ENCODE data around the gene ACOX1. TPM values are rescaled to one million over a fixed set of nuclear protein-coding genes. Genes with fewer than 3 reads are reported as not detected.

ACOX1 gene
- total RNA-seq, 1 experiment from 2014 or later = 50.2 TPM

GRCh38 chr17:75994802-75995370 is 15.9 kb upstream of the ACOX1 start:
- no peak overlapping the region for H3K4me3 ChIP-seq (replicated peaks in 1 of 2; ENCODE audit: low read depth in 1 of 2, low read length in 2 of 2)
- H3K36me3 ChIP-seq (ENCODE audit: control insufficient read depth in 1 of 2, insufficient read depth in 2 of 2, low read length in 2 of 2) = no peaks in the 10 kb centered on the region; a peak in 1 of 4 replicates
- H3K9ac ChIP-seq (ENCODE audit: low read length) = no peak overlapping the region
- ATAC-seq = no peak
- ChIA-PET POLR2A (no interaction called here), CTCF (interaction anchor here (1.3 to 2.5 kb wide), 3 partner anchors 11 to 90 kb away, joined by 3 to 7 read pairs (median 5); partner anchors contain the start of gene MRPL38), RAD21 (ENCODE audit: low non-redundant PET in 1 of 2, low total read pairs in 2 of 2, uncharacterized antibody in 2 of 2, unreplicated experiment in 2 of 2) (no interaction called here)
- H3K4me1 ChIP-seq (ENCODE audit: control insufficient read depth in 1 of 2, insufficient read depth in 2 of 2, low read length in 2 of 2) = peaks cover 12 to 25% of the 10 kb centered on the region in 2 experiments
- H3K9me2 ChIP-seq (ENCODE audit: insufficient read depth) = no peaks in the 10 kb centered on the region
- no peaks in the 10 kb centered on the region for H3K27me3 ChIP-seq (ENCODE audit: insufficient read depth, low read length)
- H2AFZ ChIP-seq (ENCODE audit: low read depth, low read length, poor library complexity, severe bottlenecking) = no peak overlapping the region
- TF ChIP-seq ZNF274 (IDR thresholded peaks at IDR 0.05; ENCODE audit: low read depth, low read length) (no peak), FOSL1 (IDR thresholded peaks at IDR 0.05; ENCODE audit: low read depth) (no peak), CBX3 (IDR thresholded peaks at IDR 0.05; ENCODE audit: low read depth) (no peak), EGR1 (IDR thresholded peaks at IDR 0.05; ENCODE audit: low read depth) (no peak), SRF (IDR thresholded peaks at IDR 0.05; ENCODE audit: low read depth) (no peak), ELF1 (IDR thresholded peaks at IDR 0.05; ENCODE audit: borderline replicate concordance, low read depth) (no peak), YY1 (IDR thresholded peaks at IDR 0.05; ENCODE audit: extremely low read depth, insufficient replicate concordance, low read depth, low read length) (no peak), CEBPB (IDR thresholded peaks at IDR 0.05; ENCODE audit: low read depth) (no peak), EZH2phosphoT487 (IDR thresholded peaks at IDR 0.05; ENCODE audit: borderline replicate concordance) (no peak), CTCF (IDR thresholded peaks at IDR 0.05 in 2 of 3, conservative IDR thresholded peaks at IDR 0.05 in 1 of 3; ENCODE audit: borderline replicate concordance in 1 of 3, insufficient read depth in 1 of 3, low read depth in 2 of 3, low read length in 2 of 3) (no peak), EZH2 (IDR thresholded peaks at IDR 0.05) (no peak), ZFX (IDR thresholded peaks at IDR 0.05) (no peak), JUND (IDR thresholded peaks at IDR 0.05) (no peak), MAX (IDR thresholded peaks at IDR 0.05) (no peak), SP1 (IDR thresholded peaks at IDR 0.05; ENCODE audit: low read depth) (no peak), ATF3 (IDR thresholded peaks at IDR 0.05) (no peak), RAD21 (IDR thresholded peaks at IDR 0.05; ENCODE audit: low read depth) (no peak)
- no peaks in the 10 kb centered on the region for H4K20me1 ChIP-seq (ENCODE audit: insufficient read depth)
- intact Hi-C loops (cut with micrococcal nuclease) = no loop called here
- H3K27ac ChIP-seq (ENCODE audit: low read depth, low read length) = no peak overlapping the region
- no peaks in the 10 kb centered on the region for H3K79me2 ChIP-seq (ENCODE audit: insufficient read depth, low read length)
- no peaks in the 10 kb centered on the region for H3K9me3 ChIP-seq (ENCODE audit: control insufficient read depth in 1 of 2, insufficient read depth in 1 of 2, low read depth in 1 of 2, low read length in 2 of 2)
- no TSS peak for BruUV-seq (replicated peaks)
- no peak overlapping the region for H3K4me2 ChIP-seq (ENCODE audit: low read length)
- no peak for DNase-seq (ENCODE audit: low read depth, low spot score)

All from HCT116 (cell line).